Left forelimb (tissue), 1 donor: ENCODE data around the gene TMEM53.

Experiments used
- DNase-seq: peaks from one replicate; pipeline ENCODE4 v3.0.0-alpha.2; 2018; ENCODE audit warnings: low spot score

Gene TMEM53

GRCh38 chr1:44696789-44697345, 22.6 kb upstream of the TMEM53 start:
- DNase-seq, result no peak

DNA sequence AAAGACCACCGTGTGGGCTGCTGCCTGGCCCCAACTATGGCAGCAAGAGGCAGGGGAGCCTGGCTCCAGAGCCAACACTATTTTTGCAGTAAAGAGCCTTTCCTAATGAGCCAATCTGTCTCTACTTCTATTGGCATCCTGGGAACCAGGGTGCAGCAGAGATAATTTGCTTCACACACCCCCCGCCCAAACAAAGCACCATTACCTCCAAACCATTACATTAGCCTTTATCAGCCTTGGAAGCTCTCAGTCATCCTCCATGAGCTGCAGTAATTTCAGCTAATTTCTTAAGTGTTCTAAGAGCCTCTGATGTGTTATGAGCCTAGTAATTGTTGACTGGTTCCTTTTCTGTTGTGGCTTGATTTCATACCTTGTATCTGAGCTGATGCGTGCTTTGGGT, 21.8 kb upstream of the TMEM53 start:
- no peak for DNase-seq

DNA sequence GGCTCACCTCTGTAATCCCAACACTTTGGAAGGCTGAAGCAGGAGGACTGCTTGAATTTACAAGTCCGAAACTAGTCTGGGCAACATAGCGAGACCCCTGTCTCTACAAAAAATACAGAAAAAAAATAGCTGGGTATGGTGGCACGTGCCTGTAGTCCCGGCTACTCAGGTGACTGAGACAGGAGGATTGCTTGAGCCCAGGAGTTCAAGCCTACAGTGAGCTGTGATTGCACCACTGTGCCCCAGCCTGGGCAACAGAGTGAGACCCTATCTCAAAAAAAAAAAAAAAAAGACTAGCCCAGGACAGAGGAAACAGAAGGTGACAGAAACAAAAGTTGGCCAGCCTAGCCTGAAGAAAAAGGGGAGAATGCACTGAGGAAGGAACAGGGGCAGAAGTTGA, 21.4 kb upstream of the TMEM53 start:
- no peak for DNase-seq

DNA sequence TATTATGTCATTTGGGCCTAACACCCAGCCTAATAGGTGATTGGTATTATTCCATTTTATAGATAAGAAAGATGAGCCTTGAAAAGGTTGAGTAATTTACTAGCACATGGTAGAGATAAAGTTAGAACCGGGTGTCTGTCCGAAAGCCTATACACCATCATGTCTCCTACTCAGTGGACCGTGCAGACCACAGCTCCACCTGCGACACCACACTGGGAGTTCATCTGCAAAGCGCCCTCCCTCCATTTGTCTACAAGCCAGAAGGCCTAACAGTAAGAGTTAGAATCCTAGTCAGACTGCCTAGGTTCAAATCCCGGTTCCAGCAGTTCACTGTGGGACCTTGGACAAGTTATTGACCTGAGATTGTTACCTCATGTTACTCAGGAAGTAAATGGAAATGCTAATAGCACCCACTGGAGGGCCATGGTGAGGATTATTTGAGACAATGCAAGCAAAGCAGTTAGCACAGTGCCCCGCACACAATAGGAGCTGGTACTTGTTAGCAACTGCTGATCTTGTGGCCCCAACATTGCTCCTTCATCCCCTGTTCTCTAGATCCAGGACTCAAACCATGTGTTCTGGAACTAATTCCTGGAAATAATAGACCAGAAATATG, 20.7 kb upstream of the TMEM53 start:
- DNase-seq, result no peak

DNA sequence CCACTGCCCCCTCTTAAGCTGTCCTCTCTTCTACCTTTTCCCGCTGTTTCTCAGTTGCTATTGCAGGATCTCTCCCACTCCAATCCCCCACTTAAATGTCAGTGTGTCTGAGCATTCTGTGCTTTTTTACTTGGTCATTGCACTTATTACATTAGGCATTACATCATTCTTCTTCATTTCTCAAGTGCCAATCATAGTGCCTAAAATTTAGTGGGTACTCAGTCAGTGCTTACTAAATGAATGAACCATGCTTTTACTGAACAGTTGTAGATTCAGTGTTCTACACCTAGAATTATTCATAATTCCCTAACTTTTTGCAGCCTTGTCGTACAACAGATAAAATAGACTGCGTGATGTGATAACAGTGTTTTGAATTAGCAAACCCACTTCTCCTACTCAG, 19.6 kb upstream of the TMEM53 start:
- no peak for DNase-seq

GRCh38 chr1:44693159-44693558, 18.9 kb upstream of the TMEM53 start:
- no peak for DNase-seq

GRCh38 chr1:44689447-44689765, 15.1 kb upstream of the TMEM53 start:
- DNase-seq, result no peak

DNA sequence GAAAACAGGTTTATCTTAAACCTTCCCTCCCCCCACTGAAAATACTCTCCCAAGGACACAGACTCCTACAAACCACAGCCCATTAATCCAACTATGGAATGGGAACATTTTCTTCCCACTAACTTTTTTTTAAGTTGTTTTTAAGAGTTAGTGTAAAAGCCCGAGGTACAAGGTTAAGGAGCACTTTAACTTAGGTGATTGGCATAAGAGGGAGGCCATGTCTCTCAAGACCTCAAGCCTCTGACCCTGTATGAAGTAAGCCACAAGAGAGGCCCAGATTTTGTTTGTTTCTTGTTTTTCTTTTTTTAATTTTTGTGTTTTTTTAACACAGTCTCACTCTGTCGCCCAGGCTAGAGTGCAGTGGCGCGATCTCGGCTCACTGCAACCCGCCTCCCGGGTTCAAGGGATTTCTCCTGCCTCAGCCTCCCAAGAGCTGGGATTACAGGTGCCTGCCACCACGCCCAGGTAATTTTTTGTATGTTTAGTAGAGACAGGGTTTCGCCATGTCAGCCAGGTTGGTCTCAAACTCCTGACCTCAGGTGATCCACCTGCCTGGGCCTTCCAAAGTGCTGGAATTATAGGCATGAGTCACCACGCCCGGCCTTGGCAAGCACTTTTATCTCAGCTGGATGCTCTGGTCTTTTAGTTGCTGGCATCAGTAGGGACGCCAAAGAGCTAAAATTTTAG, 14.6 kb upstream of the TMEM53 start:
- DNase-seq, result no peak

DNA sequence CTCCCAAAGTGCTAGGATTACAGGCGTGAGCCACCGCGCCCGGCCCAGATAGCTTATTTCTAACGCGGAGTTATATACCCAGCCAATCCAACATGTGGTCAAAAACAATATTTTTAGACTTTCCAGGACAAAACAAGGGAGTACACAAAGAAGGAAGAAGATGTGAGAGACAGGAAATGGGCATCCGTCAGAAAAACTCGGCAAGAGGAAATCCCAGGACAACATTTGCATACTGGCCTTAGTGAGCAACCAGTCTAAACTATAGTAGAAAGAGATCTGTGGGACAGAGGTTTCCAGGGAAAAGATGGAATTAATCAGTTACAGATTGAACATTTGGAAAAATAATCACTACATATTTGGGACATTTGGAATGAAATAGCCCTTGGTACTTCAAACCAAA, 11.6 kb upstream of the TMEM53 start:
- DNase-seq, result no peak

- DNase-seq, result no peak
Observed at GRCh38 chr1:44685218-44685617, 10.9 kb upstream of the TMEM53 start.

- no peak for DNase-seq
Observed at GRCh38 chr1:44684525-44684924, 10.2 kb upstream of the TMEM53 start.

GRCh38 chr1:44682883-44683265, 8.6 kb upstream of the TMEM53 start:
- no peak for DNase-seq

- no peak for DNase-seq
Observed at GRCh38 chr1:44681905-44682882, 7.9 kb upstream of the TMEM53 start.

- DNase-seq, result no peak
Observed at GRCh38 chr1:44679468-44679867, 5.2 kb upstream of the TMEM53 start.

DNA sequence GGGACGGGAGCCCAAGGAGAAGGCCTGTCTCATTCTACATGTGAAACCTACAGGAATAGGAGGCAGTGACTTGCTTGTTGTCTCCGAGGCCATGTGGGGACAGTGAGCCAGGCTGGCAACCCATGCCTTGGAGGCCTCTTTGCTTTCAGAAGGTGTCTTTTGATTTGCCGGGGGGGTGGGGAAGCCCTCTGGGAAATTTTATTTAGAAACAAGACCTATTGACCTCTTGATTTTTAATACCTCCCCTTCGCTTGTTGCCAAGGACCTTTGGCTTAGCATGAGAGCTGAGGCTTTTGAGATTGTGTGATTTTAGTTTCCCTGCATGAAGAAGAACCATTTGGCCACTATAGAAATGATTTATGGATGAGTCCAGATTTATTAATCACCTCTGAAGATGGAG, 4.3 kb upstream of the TMEM53 start:
- no peak for DNase-seq

- DNase-seq, result no peak
Observed at GRCh38 chr1:44678120-44678519, 3.8 kb upstream of the TMEM53 start.

DNA sequence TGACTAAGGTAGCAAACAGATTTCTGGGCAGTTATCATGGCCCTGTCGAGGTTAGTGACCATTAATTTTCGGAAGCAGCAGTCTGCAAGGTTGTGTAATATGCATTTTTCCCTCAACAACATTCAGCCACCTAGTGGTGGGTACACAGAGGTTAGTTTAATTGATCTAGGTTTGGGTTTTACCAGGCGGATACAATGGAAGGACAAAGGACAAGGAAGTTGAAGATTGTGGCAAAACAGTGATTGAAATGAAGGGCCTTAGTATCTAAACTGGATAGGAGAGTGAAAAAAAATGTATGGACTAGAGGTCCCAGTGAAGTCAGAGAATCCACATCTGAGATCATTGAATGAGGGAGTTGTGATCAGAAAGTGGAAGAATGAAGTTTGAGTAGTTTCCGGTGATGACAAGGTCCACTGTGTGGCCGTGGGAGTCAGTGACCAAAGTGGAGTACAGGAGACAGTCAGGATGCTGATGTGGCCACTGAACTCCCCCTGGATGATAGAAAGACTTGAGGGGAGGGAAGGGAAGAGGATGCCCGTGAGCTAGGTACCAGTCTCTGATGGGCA, 3.0 kb upstream of the TMEM53 start:
- no peak for DNase-seq

- no peak for DNase-seq
Observed at GRCh38 chr1:44676484-44677200, 2.4 kb upstream of the TMEM53 start.

DNA sequence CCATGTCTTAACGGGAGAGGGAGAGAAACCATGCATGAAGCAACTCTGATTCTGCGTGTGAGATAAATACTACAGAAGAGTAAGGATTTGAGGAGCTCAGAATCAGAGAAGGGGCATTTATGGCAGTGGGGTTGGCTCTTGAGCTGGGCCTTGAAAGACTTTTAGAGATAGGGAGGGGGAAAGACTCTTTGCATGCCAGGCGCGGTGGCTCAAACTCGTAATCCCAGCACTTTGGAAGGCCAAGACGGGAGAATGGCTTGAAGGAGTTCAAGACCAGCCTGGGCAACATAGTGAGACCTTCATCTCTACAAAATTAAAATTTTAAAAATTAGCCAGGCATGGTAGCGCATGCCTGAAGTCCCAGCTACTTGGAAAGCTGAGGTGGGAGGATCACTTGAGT, 905 bp upstream of the TMEM53 start:
- DNase-seq, result no peak

DNA sequence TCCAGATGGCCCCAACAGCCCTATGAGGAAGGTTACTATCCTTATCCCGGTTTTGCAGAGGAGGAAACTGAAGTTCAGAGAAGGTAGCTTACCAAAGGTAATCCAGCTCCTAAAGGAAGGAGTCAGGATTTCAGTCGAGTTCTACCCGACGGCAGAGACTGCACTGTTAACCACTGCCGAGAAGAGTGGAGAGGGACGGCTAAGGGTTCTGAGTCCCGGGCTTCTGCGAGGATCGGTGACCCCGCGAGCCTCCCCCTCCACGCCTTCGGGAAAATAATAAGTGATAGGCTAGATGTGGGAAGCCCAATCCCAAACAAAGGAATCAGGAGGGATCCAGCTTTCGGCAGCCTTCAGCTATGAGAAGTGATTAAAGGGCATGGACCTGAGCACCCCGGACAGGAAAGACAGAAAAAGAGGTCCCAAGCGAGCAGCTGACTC, 587 bp downstream of the TMEM53 start:
- no peak for DNase-seq

DNA sequence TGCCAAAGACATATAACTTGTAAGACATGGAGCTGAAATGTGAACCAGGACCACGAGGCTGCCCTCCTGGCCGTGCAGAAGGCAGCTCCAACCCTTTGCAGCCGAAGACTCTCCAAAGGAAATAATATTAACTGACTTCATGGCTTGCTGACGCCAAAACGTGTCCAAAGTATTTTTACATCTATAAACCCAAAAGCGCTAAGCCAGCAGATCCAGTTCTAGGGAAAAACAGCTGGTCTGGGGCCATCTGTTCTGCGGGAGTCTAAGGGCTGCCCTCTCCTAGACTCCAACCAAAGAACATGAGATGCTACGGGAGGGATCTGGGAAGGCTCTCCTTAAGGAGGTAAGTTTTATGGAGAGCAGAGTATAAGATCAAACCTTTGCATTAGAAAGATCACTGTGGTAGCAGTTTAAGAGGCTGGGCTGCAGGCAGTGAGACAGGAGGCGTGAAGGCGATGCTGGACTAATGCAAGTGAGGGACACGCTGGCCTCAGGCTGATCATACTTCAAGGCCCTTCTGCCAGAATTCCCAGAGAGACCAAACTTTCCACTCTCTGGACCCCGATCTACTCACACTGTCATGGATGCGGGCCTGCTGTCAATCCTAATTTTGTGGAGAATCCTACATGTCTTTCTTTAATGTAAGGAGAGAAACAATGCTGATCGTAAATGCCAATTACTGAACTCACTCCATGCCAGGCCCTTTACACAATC, 1.2 kb downstream of the TMEM53 start:
- DNase-seq, result no peak
